HG03442 (cell line): ENCODE results near the gene MAST4.
A peak's percentile ranks its signal among the peaks of the same experiment; 100 is the strongest.

Experiments
- ATAC-seq: cut with Tn5 transposase; IDR thresholded peaks from one replicate; pipeline ENCODE4 v1.9.1; 2021; ENCODE audit warnings: mild to moderate bottlenecking, moderate library complexity; ENCODE audit not compliant: unreplicated experiment

Gene MAST4

GRCh38 chr5:67195406-67196275 lies 599.4 kb downstream of the MAST4 start:
- ATAC-seq = no peak

- ATAC-seq = no peak
Observed at GRCh38 chr5:67196537-67197059, 600.4 kb downstream of the MAST4 start, which contains the start of gene CD180. CD180 (minus strand) TSS chr5:67196799; CDS start chr5:67196641, 158 bp downstream.

GRCh38 chr5:67197536-67197935 lies 601.3 kb downstream of the MAST4 start:
- ATAC-seq = no peak

GRCh38 chr5:67198917-67199316 lies 602.7 kb downstream of the MAST4 start:
- no peak for ATAC-seq

GRCh38 chr5:67199859-67200258 lies 603.7 kb downstream of the MAST4 start:
- ATAC-seq = no peak

- ATAC-seq = no peak
Observed at GRCh38 chr5:67200809-67201562, 604.8 kb downstream of the MAST4 start.

- no peak for ATAC-seq
Observed at GRCh38 chr5:67201897-67202549, 605.8 kb downstream of the MAST4 start.

- no peak for ATAC-seq
Observed at GRCh38 chr5:67202828-67203227, 606.6 kb downstream of the MAST4 start.

GRCh38 chr5:67203701-67204074 lies 607.5 kb downstream of the MAST4 start:
- ATAC-seq = no peak

- ATAC-seq = no peak
Observed at GRCh38 chr5:67204821-67205220, 608.6 kb downstream of the MAST4 start.

GRCh38 chr5:67205981-67206380 lies 609.8 kb downstream of the MAST4 start:
- no peak for ATAC-seq

GRCh38 chr5:67206461-67206860 lies 610.3 kb downstream of the MAST4 start:
- no peak for ATAC-seq

- peak; percentile 82 for ATAC-seq
Observed at GRCh38 chr5:67206929-67207328, 610.7 kb downstream of the MAST4 start.

- no peak for ATAC-seq
Observed at GRCh38 chr5:67208403-67208802, 612.2 kb downstream of the MAST4 start.

- peak; percentile 30 for ATAC-seq
Observed at GRCh38 chr5:67209141-67209771, 613.1 kb downstream of the MAST4 start.

- ATAC-seq = no peak
Observed at GRCh38 chr5:67211926-67212325, 615.7 kb downstream of the MAST4 start.

- ATAC-seq = no peak
Observed at GRCh38 chr5:67214036-67214435, 617.8 kb downstream of the MAST4 start.

- ATAC-seq = no peak
Observed at GRCh38 chr5:67214707-67215447, 618.7 kb downstream of the MAST4 start.

GRCh38 chr5:67215519-67216471 lies 619.6 kb downstream of the MAST4 start:
- ATAC-seq = peak; percentile 99
